OCI-LY1 (cell line): Measurements from ENCODE around the gene MACROD1.

Experiments
- H2AFZ ChIP-seq: fragments of 200-600 bp; sonication (generic), shearing (Covaris generic); 2 replicates; pipeline ENCODE4 v1.6.0; 2014; ENCODE audit warnings: antibody characterized with exemption, mild to moderate bottlenecking, low read length
- H3F3A ChIP-seq: fragments of 200-600 bp; sonication (generic), shearing (Covaris generic); 2 replicates; pipeline ENCODE4 v1.6.0; 2014; ENCODE audit warnings: mild to moderate bottlenecking, antibody characterized with exemption, low read length, moderate library complexity; ENCODE audit not compliant: insufficient read depth
- H3K27ac ChIP-seq: fragments of 200-600 bp; sonication (generic); 2 replicates; pipeline ENCODE4 v1.5.1; 2014; ENCODE audit warnings: low read length, mixed run types, mild to moderate bottlenecking, low read depth; ENCODE audit not compliant: poor library complexity, severe bottlenecking
- H3K27me3 ChIP-seq: fragments of 200-600 bp; sonication (generic); 2 replicates; pipeline ENCODE4 v1.6.0; 2014; ENCODE audit warnings: antibody characterized with exemption, mild to moderate bottlenecking, low read length, moderate library complexity; ENCODE audit not compliant: insufficient read depth
- H3K36me3 ChIP-seq: fragments of 200-600 bp; sonication (generic); 2 replicates; pipeline ENCODE4 v1.6.1; 2014; ENCODE audit warnings: mild to moderate bottlenecking, antibody characterized with exemption, low read length, moderate library complexity, mixed read lengths; ENCODE audit not compliant: insufficient read depth
- H3K4me1 ChIP-seq: fragments of 200-600 bp; sonication (generic); 2 replicates; pipeline ENCODE4 v1.5.1; 2014; ENCODE audit warnings: mild to moderate bottlenecking, low read length, moderate library complexity; ENCODE audit not compliant: insufficient read depth, severe bottlenecking
- H3K4me2 ChIP-seq: fragments of 200-600 bp; sonication (generic), shearing (Covaris generic); 2 replicates; pipeline ENCODE4 v1.6.1; 2014; ENCODE audit warnings: low read length
- H3K4me3 ChIP-seq: fragments of 200-600 bp; sonication (generic); 2 replicates; pipeline ENCODE4 v1.5.1; 2014; ENCODE audit warnings: low read length, low read depth, mild to moderate bottlenecking, mixed read lengths; ENCODE audit not compliant: poor library complexity, severe bottlenecking
- H3K79me2 ChIP-seq: fragments of 200-600 bp; shearing (Covaris generic); 2 replicates; pipeline ENCODE4 v1.6.1; 2016; ENCODE audit warnings: mixed run types, low read length, mixed read lengths; ENCODE audit not compliant: insufficient read depth
- H3K9ac ChIP-seq: fragments of 200-600 bp; sonication (generic), shearing (Covaris generic); 2 replicates; pipeline ENCODE4 v1.6.1; 2014; ENCODE audit warnings: mild to moderate bottlenecking, low read length, mixed read lengths
- H3K9me2 ChIP-seq: fragments of 200-600 bp; sonication (generic), shearing (Covaris generic); 2 replicates; pipeline ENCODE4 v1.6.1; 2014; ENCODE audit warnings: low read depth, mild to moderate bottlenecking, low read length, mixed read lengths
- H3K9me3 ChIP-seq: fragments of 200-600 bp; shearing (Covaris generic); 2 replicates; pipeline ENCODE4 v1.6.1; 2014; ENCODE audit warnings: low read length, mixed read lengths
- H4K20me1 ChIP-seq: fragments of 200-600 bp; sonication (generic), shearing (Covaris generic); 2 replicates; pipeline ENCODE4 v1.6.0; 2016; ENCODE audit warnings: mild to moderate bottlenecking, low read length; ENCODE audit not compliant: insufficient read depth
- CTCF ChIP-seq: fragments of 200-600 bp; sonication (generic), shearing (Covaris generic); IDR thresholded peaks from 2 replicates; pipeline ENCODE4 v1.5.1; 2017; ENCODE audit warnings: mild to moderate bottlenecking, antibody characterized with exemption, low read length, moderate library complexity, mixed read lengths
- EZH2 ChIP-seq: fragments of 200-600 bp; sonication (generic), shearing (Covaris generic); IDR thresholded peaks from 2 replicates; pipeline ENCODE4 v1.8.0; 2017; ENCODE audit warnings: borderline replicate concordance, mixed run types, mild to moderate bottlenecking, antibody characterized with exemption, low read length, moderate library complexity, mixed read lengths

Gene MACROD1

GRCh38 chr11:64209563-64209843, 43.6 kb upstream of the MACROD1 start:
- Histone ChIP-seq H3K27ac (no peak overlapping the region), H3K27me3 (no peaks in the 10 kb centered on the region), H3K36me3 (peaks cover 59% of the 10 kb centered on the region), H3K9me3 (no peaks in the 10 kb centered on the region), H3K4me1 (peaks cover 41% of the 10 kb centered on the region), H4K20me1 (no peaks in the 10 kb centered on the region), H3F3A (no peaks in the 10 kb centered on the region), H3K9ac (no peak overlapping the region; the same call in 1 of the 2 replicates), H3K79me2 (no peaks in the 10 kb centered on the region), H2AFZ (no peak overlapping the region), H3K4me3 (no peak overlapping the region), H3K4me2 (no peak overlapping the region), H3K9me2 (no peaks in the 10 kb centered on the region)
- TF ChIP-seq EZH2: no peak
- TF ChIP-seq CTCF: no peak

- no peaks in the 10 kb centered on the region for H3F3A ChIP-seq
- H3K36me3 ChIP-seq: peaks cover 59% of the 10 kb centered on the region
- H3K4me2 ChIP-seq: peak overlapping the region; percentile 90
Measured at GRCh38 chr11:64208796-64209562, 43.1 kb upstream of the MACROD1 start.

GRCh38 chr11:64208086-64208795, 42.3 kb upstream of the MACROD1 start:
- Histone ChIP-seq H3K27ac (peak overlapping the region; percentile 82), H3K27me3 (no peaks in the 10 kb centered on the region), H3K36me3 (peaks cover 61% of the 10 kb centered on the region), H3K79me2 (no peaks in the 10 kb centered on the region), H3K9me2 (no peaks in the 10 kb centered on the region), H3K9ac (peak overlapping the region; percentile 80), H3K4me2 (peak overlapping the region; percentile 90), H3K4me3 (peak overlapping the region; percentile 66), H3F3A (no peaks in the 10 kb centered on the region), H2AFZ (no peak overlapping the region), H3K9me3 (no peaks in the 10 kb centered on the region), H3K4me1 (peaks cover 41% of the 10 kb centered on the region), H4K20me1 (no peaks in the 10 kb centered on the region)
- TF ChIP-seq EZH2: no peak

More at GRCh38 chr11:64208796-64209562, 43.1 kb upstream of the MACROD1 start:
- peak overlapping the region; percentile 66 for H3K4me3 ChIP-seq
- H2AFZ ChIP-seq: no peak overlapping the region
- H3K9me2 ChIP-seq: no peaks in the 10 kb centered on the region
- peak overlapping the region; percentile 82 for H3K27ac ChIP-seq
- H3K4me1 ChIP-seq: peaks cover 41% of the 10 kb centered on the region
- H3K9me3 ChIP-seq: no peaks in the 10 kb centered on the region
- H3K27me3 ChIP-seq: no peaks in the 10 kb centered on the region
- peak overlapping the region; percentile 80; the same call in 1 of the 2 replicates for H3K9ac ChIP-seq
- H3K79me2 ChIP-seq: no peaks in the 10 kb centered on the region
- no peaks in the 10 kb centered on the region for H4K20me1 ChIP-seq
- no peak for TF ChIP-seq CTCF
- no peak for TF ChIP-seq EZH2
